ENCODE measurements around the gene BMI1.
A peak's percentile ranks its signal among the peaks of the same experiment; 100 is the strongest.

BMI1 gene

GRCh38 chr10:22368981-22369380 is 48.1 kb downstream of the BMI1 start:
- DNase-seq = no peak

- peak; percentile 13 for DNase-seq
Measured at GRCh38 chr10:22369434-22370072, 48.7 kb downstream of the BMI1 start.

GRCh38 chr10:22370320-22370719 is 49.4 kb downstream of the BMI1 start:
- no peak for DNase-seq

GRCh38 chr10:22372298-22372697 is 51.4 kb downstream of the BMI1 start:
- DNase-seq = no peak

GRCh38 chr10:22372917-22373316 is 52.0 kb downstream of the BMI1 start:
- no peak for DNase-seq

GRCh38 chr10:22374489-22375126 is 53.7 kb downstream of the BMI1 start:
- DNase-seq = no peak

GRCh38 chr10:22379059-22379458 is 58.2 kb downstream of the BMI1 start:
- no peak for DNase-seq
